ENCODE measurements around the gene LEO1. TPM values are rescaled to one million over a fixed set of nuclear protein-coding genes. Genes with fewer than 3 reads are reported as not detected.

The LEO1 gene
- total and polyA plus RNA-seq, 2 of the 13 experiments (the other 11 are each of a cell fraction or from before 2014, with no cell fraction given) = 17.0 to 60.3 TPM

- CTCF ChIA-PET (ENCODE audit: low intra/inter-chr PET ratio, low total read pairs) = no interaction called here
Measured at GRCh38 chr15:51926809-51927208, 44.8 kb downstream of the LEO1 start.

GRCh38 chr15:51924156-51925068, 47.2 kb downstream of the LEO1 start:
- TSS peak; percentile 38 for BruUV-seq (replicated peaks)

More at GRCh38 chr15:51926809-51927208, 44.8 kb downstream of the LEO1 start:
- FAIRE-seq = no peak
- Histone ChIP-seq H3K36me3 (replicated peaks in 1 of 2; ENCODE audit: control insufficient read depth in 1 of 2, insufficient read depth in 2 of 2, low read length in 2 of 2) (peaks cover 0 to 18% of the 10 kb centered on the region in 2 experiments; a peak in 2 of 5 replicates), H3K4me2 (ENCODE audit: low read depth, low read length) (no peak overlapping the region), H3K4me1 (ENCODE audit: insufficient read depth, low read length) (no peaks in the 10 kb centered on the region), H4K20me1 (ENCODE audit: insufficient read depth, low read length) (no peaks in the 10 kb centered on the region), H3K27ac (ENCODE audit: extremely low read length, insufficient read depth, low read length) (no peak overlapping the region), H3K27me3 (ENCODE audit: control insufficient read depth in 1 of 2, insufficient read depth in 2 of 2, low read length in 2 of 2) (no peaks in the 10 kb centered on the region), H3K9me3 (ENCODE audit: low read length) (no peaks in the 10 kb centered on the region), H3K79me2 (ENCODE audit: insufficient read depth, low read length) (no peaks in the 10 kb centered on the region), H3K9ac (ENCODE audit: insufficient read depth, low read depth, low read length) (no peak overlapping the region), H3K4me3 (replicated peaks in 1 of 3; ENCODE audit: insufficient read depth in 1 of 3, low read depth in 2 of 3, low read length in 3 of 3) (no peak overlapping the region), H2AFZ (ENCODE audit: low read length) (no peak overlapping the region)
- POLR2A ChIA-PET = no interaction called here
- DNase-seq (ENCODE audit: low spot score) = no peak
- TF ChIP-seq MAFK (conservative IDR thresholded peaks at IDR 0.05 in 1 of 2, IDR thresholded peaks at IDR 0.05 in 1 of 2; ENCODE audit: low read length in 2 of 2) (peak; percentile 53 to 73; a peak in 2 of 4 replicates), ZSCAN22 (CRISPR knock-in tag; IDR thresholded peaks at IDR 0.05) (no peak), MAFF (IDR thresholded peaks at IDR 0.05; ENCODE audit: low read depth, low read length) (peak; percentile 48)
- no peak for ATAC-seq
- in situ Hi-C loops (cut with HindIII; ENCODE audit: extremely low pct_ligation_motif_present, low pct_unique_long_range_greater_than_20kb) (no loop called here), intact Hi-C loops (cut with micrococcal nuclease; ENCODE audit: unreplicated experiment) (no loop called here)
- no TSS peak for BruUV-seq (replicated peaks)
- 91% methylated on average over 3 of the region's 3 CpGs for WGBS (ENCODE audit: low lambda C conversion rate)

More at GRCh38 chr15:51924156-51925068, 47.2 kb downstream of the LEO1 start:
- Histone ChIP-seq H3K79me2 (ENCODE audit: insufficient read depth, low read length) (no peaks in the 10 kb centered on the region), H3K27ac (ENCODE audit: extremely low read length, insufficient read depth, low read length) (no peak overlapping the region), H3K4me2 (ENCODE audit: low read depth, low read length) (no peak overlapping the region), H2AFZ (ENCODE audit: low read length) (no peak overlapping the region), H3K4me1 (ENCODE audit: insufficient read depth, low read length) (no peaks in the 10 kb centered on the region), H3K9me3 (ENCODE audit: low read length) (no peaks in the 10 kb centered on the region), H3K4me3 (replicated peaks in 1 of 3; ENCODE audit: insufficient read depth in 1 of 3, low read depth in 2 of 3, low read length in 3 of 3) (no peak overlapping the region), H3K27me3 (ENCODE audit: control insufficient read depth in 1 of 2, insufficient read depth in 2 of 2, low read length in 2 of 2) (no peaks in the 10 kb centered on the region), H3K9ac (ENCODE audit: insufficient read depth, low read depth, low read length) (no peak overlapping the region), H4K20me1 (ENCODE audit: insufficient read depth, low read length) (no peaks in the 10 kb centered on the region), H3K36me3 (replicated peaks in 1 of 2; ENCODE audit: control insufficient read depth in 1 of 2, insufficient read depth in 2 of 2, low read length in 2 of 2) (peaks cover 3 to 23% of the 10 kb centered on the region in 2 experiments; a peak in 3 of 5 replicates)
- no peak for TF ChIP-seq ZBTB20 (CRISPR knock-in tag; IDR thresholded peaks at IDR 0.05; ENCODE audit: borderline replicate concordance, low read depth)
- peak; percentile 22; the same call in 1 of the 2 replicates for TF ChIP-seq STAG1 (CRISPR knock-in tag; IDR thresholded peaks at IDR 0.05)
- in situ Hi-C loops (cut with HindIII; ENCODE audit: extremely low pct_ligation_motif_present, low pct_unique_long_range_greater_than_20kb) = loop anchor here (25.0 kb wide), 1 partner anchor 287 kb away; no protein-coding TSS in a partner anchor
- FAIRE-seq (no peak), ATAC-seq (peak; percentile 62), DNase-seq (ENCODE audit: low spot score) (no peak)
- CTCF ChIA-PET (ENCODE audit: low intra/inter-chr PET ratio, low total read pairs) = no interaction called here
- WGBS (ENCODE audit: low lambda C conversion rate) = 91% methylated on average over 11 of the region's 11 CpGs
- POLR2A ChIA-PET = interaction anchor here (1.1 kb wide), 1 partner anchor 48 kb away, joined by 3 read pairs; no protein-coding TSS in a partner anchor
- intact Hi-C loops (cut with micrococcal nuclease; ENCODE audit: unreplicated experiment) = no loop called here

Data from HepG2 (cell line).